GM23338 (cell line): Measurements from ENCODE around the gene CLSTN2. TPM values are rescaled to one million over a fixed set of nuclear protein-coding genes. Genes with fewer than 3 reads are reported as not detected.

Experiments
- ATAC-seq: fragments of 200-7000 bp; cut with Tn5 transposase; 3 replicates; pipeline ENCODE4 v1.9.1; 2020
- DNase-seq: peaks from one replicate; pipeline ENCODE4 v3.0.0-alpha.2; 2015; ENCODE audit warnings: low spot score
- H2AFZ ChIP-seq: fragments of 200-600 bp; sonication (generic); 2 replicates; pipeline ENCODE4 v1.8.0; 2016; ENCODE audit warnings: antibody characterized with exemption, mild to moderate bottlenecking, moderate library complexity
- H3F3A ChIP-seq: fragments of 200-600 bp; sonication (generic); replicated peaks from 2 replicates; pipeline ENCODE4 v1.8.0; 2017; ENCODE audit warnings: antibody characterized with exemption, mixed run types, low read depth
- H3K27ac ChIP-seq: fragments of 200-600 bp; sonication (generic); 2 replicates; pipeline ENCODE4 v1.6.1; 2016; ENCODE audit warnings: low read depth
- H3K27me3 ChIP-seq: fragments of 200-600 bp; sonication (generic); 2 replicates; pipeline ENCODE4 v1.8.0; 2016; ENCODE audit warnings: mild to moderate bottlenecking, mixed run types, moderate library complexity; ENCODE audit not compliant: insufficient read depth
- H3K36me3 ChIP-seq: fragments of 200-600 bp; sonication (generic); 2 replicates; pipeline ENCODE4 v1.8.0; 2016; ENCODE audit warnings: mild to moderate bottlenecking; ENCODE audit not compliant: insufficient read depth
- H3K4me1 ChIP-seq: fragments of 200-600 bp; sonication (generic); 2 replicates; pipeline ENCODE4 v1.8.0; 2016; ENCODE audit warnings: mild to moderate bottlenecking, moderate library complexity; ENCODE audit not compliant: insufficient read depth
- H3K4me2 ChIP-seq: fragments of 200-600 bp; sonication (generic); 2 replicates; pipeline ENCODE4 v1.7.1; 2017; ENCODE audit warnings: mixed run types
- H3K4me3 ChIP-seq: fragments of 200-600 bp; sonication (generic); 2 replicates; pipeline ENCODE4 v1.6.1; 2016; ENCODE audit warnings: mixed run types
- H3K79me2 ChIP-seq: fragments of 200-600 bp; sonication (generic); replicated peaks from 2 replicates; pipeline ENCODE4 v1.8.0; 2017; ENCODE audit warnings: mild to moderate bottlenecking; ENCODE audit not compliant: insufficient read depth
- H3K9me2 ChIP-seq: fragments of 200-600 bp; sonication (generic); 2 replicates; pipeline ENCODE4 v1.8.0; 2017; ENCODE audit not compliant: insufficient read depth
- H4K20me1 ChIP-seq: fragments of 200-600 bp; sonication (generic); replicated peaks from 2 replicates; pipeline ENCODE4 v1.8.0; 2017; ENCODE audit warnings: mild to moderate bottlenecking; ENCODE audit not compliant: insufficient read depth
- H3K27ac Mint-ChIP-seq: 2 replicates; pipeline ENCODE4 v1.8.0; 2020; ENCODE audit warnings: inconsistent platforms, mild to moderate bottlenecking, moderate library complexity, mixed read lengths
- H3K27me3 Mint-ChIP-seq: 3 replicates; pipeline ENCODE4 v1.8.0; 2022; ENCODE audit warnings: low read depth, mild to moderate bottlenecking, moderate library complexity, mixed read lengths, inconsistent platforms; ENCODE audit not compliant: insufficient read depth, poor library complexity
- H3K36me3 Mint-ChIP-seq: 3 replicates; pipeline ENCODE4 v1.8.0; 2021; ENCODE audit warnings: low read depth, mild to moderate bottlenecking, inconsistent platforms, moderate library complexity, mixed read lengths
- H3K4me1 Mint-ChIP-seq: 3 replicates; pipeline ENCODE4 v1.8.0; 2020; ENCODE audit warnings: mild to moderate bottlenecking, inconsistent platforms, mixed read lengths
- H3K4me3 Mint-ChIP-seq: 3 replicates; pipeline ENCODE4 v1.8.0; 2021; ENCODE audit warnings: moderate library complexity, mild to moderate bottlenecking, inconsistent platforms, mixed read lengths
- H3K9me3 Mint-ChIP-seq: 3 replicates; pipeline ENCODE4 v1.8.0; 2020; ENCODE audit warnings: moderate library complexity, mild to moderate bottlenecking, inconsistent platforms, mixed read lengths
- EZH2phosphoT487 ChIP-seq: fragments of 200-600 bp; sonication (generic); IDR thresholded peaks from one replicate; pipeline ENCODE4 v1.8.1; 2018; ENCODE audit warnings: antibody characterized with exemption; ENCODE audit not compliant: unreplicated experiment
- NANOG ChIP-seq: IDR thresholded peaks from 2 replicates; pipeline ENCODE4 v1.6.1; 2016; ENCODE audit warnings: antibody characterized with exemption, borderline replicate concordance
- ZNF114 ChIP-seq: fragments of 250-450 bp; sonication (Bioruptor Pico); IDR thresholded peaks from 2 replicates; pipeline ENCODE4 v1.5.0; 2020; ENCODE audit warnings: mild to moderate bottlenecking, moderate library complexity
- ZNF331 ChIP-seq: fragments of 250-450 bp; sonication (Bioruptor Pico); IDR thresholded peaks from 2 replicates; pipeline ENCODE4 v1.5.0; 2020; ENCODE audit warnings: low read depth, mild to moderate bottlenecking, moderate library complexity
- ZNF462 ChIP-seq: fragments of 250-450 bp; sonication (Bioruptor Pico); IDR thresholded peaks from 2 replicates; pipeline ENCODE4 v1.5.0; 2020; ENCODE audit warnings: mild to moderate bottlenecking, moderate library complexity
- polyA plus RNA-seq: library from polyadenylated mRNA; unstranded; fragments of >200 nt; fragmentation: Nextera tagmentation; extraction: Ambion mirVana; gene quantifications from 2 replicates; pipeline ENCODE4 v1.2.1, GENCODE V29; 2016
- total RNA-seq: library from RNA; depleted of rRNA; stranded (reverse); fragments of >200 nt; shearing (Covaris generic); gene quantifications from 2 replicates; pipeline ENCODE4 v1.2.3, GENCODE V29; 2014
- TF ChIP-seq, protein P1 (sequence below): IDR thresholded peaks from one replicate; pipeline ENCODE4 v1.6.1; 2018; ENCODE audit warnings: antibody characterized with exemption; ENCODE audit not compliant: unreplicated experiment

CLSTN2 gene
- total and polyA plus RNA-seq, 2 experiments from 2014 or later, result 0.11 to 0.83 TPM

DNA sequence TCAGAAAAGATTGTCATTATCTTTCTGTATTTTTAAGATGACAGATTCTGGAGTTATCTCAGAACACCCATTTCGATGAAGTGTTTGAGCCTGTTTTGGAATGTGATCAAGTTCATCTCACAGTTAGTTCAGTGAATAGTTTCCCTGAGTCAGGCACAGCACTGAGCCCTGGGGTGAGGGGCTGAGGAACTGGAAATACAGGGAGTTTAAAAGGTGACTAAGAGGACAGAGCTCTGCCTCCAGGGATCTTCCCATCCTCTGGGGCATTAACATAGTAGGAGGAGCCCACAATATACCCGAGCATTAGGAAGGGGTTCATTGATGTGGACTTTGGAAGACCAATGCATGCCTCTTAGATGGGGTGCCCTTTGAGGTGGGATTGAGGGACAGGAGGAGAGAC lies 355.1 kb downstream of the CLSTN2 start:
- H3K27ac Mint-ChIP-seq, result no peak overlapping the region
- Histone ChIP-seq H3F3A (no peaks in the 10 kb centered on the region), H2AFZ (0 out of 2 replicates have a peak overlapping the region, but pooled peaks have one; percentile 43), H3K27me3 (no peaks in the 10 kb centered on the region), H3K79me2 (no peaks in the 10 kb centered on the region), H3K4me1 (peaks cover 3% of the 10 kb centered on the region; the same call in 1 of the 2 replicates), H3K36me3 (no peaks in the 10 kb centered on the region), H4K20me1 (no peaks in the 10 kb centered on the region), H3K27ac (no peak overlapping the region), H3K9me2 (peaks cover 25% of the 10 kb centered on the region), H3K4me2 (no peak overlapping the region), H3K4me3 (no peak overlapping the region)
- ATAC-seq (peak; percentile 62), DNase-seq (no peak)
- no peak overlapping the region for H3K4me3 Mint-ChIP-seq
- H3K9me3 Mint-ChIP-seq, result no peaks in the 10 kb centered on the region; the same call in 2 of the 3 replicates
- TF ChIP-seq NANOG (no peak), ZNF331 (CRISPR knock-in tag) (no peak), ZNF462 (CRISPR knock-in tag) (no peak), EZH2phosphoT487 (no peak), ZNF114 (CRISPR knock-in tag) (no peak)
- TF ChIP-seq, protein P1, sequence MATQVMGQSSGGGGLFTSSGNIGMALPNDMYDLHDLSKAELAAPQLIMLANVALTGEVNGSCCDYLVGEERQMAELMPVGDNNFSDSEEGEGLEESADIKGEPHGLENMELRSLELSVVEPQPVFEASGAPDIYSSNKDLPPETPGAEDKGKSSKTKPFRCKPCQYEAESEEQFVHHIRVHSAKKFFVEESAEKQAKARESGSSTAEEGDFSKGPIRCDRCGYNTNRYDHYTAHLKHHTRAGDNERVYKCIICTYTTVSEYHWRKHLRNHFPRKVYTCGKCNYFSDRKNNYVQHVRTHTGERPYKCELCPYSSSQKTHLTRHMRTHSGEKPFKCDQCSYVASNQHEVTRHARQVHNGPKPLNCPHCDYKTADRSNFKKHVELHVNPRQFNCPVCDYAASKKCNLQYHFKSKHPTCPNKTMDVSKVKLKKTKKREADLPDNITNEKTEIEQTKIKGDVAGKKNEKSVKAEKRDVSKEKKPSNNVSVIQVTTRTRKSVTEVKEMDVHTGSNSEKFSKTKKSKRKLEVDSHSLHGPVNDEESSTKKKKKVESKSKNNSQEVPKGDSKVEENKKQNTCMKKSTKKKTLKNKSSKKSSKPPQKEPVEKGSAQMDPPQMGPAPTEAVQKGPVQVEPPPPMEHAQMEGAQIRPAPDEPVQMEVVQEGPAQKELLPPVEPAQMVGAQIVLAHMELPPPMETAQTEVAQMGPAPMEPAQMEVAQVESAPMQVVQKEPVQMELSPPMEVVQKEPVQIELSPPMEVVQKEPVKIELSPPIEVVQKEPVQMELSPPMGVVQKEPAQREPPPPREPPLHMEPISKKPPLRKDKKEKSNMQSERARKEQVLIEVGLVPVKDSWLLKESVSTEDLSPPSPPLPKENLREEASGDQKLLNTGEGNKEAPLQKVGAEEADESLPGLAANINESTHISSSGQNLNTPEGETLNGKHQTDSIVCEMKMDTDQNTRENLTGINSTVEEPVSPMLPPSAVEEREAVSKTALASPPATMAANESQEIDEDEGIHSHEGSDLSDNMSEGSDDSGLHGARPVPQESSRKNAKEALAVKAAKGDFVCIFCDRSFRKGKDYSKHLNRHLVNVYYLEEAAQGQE, result no peak
- H3K36me3 Mint-ChIP-seq, result peaks cover 8% of the 10 kb centered on the region; the same call in 2 of the 3 replicates
- peaks cover 8% of the 10 kb centered on the region for H3K27me3 Mint-ChIP-seq
- peaks cover 17% of the 10 kb centered on the region for H3K4me1 Mint-ChIP-seq
